Colonic mucosa (tissue), 4 donors: ENCODE measurements around the gene ARV1. TPM values are rescaled to one million over a fixed set of nuclear protein-coding genes. Genes with fewer than 3 reads are reported as not detected.
A peak's percentile ranks its signal among the peaks of the same experiment; 100 is the strongest.
"Not testable (repeated sequence)": the region's sequence is repeated elsewhere in the genome, so short reads cannot be mapped to it uniquely, and the experiment has no call there.

Source experiments
- DNase-seq: peaks from one replicate; pipeline ENCODE4 v3.0.0-alpha.2; 2020
- H3K27ac ChIP-seq: fragments of 200-600 bp; one replicate; pipeline ENCODE4 v1.8.0; 2021
- H3K27me3 ChIP-seq: fragments of 200-600 bp; one replicate; pipeline ENCODE4 v1.8.0; 2021
- H3K36me3 ChIP-seq: fragments of 200-600 bp; one replicate; pipeline ENCODE4 v1.8.0; 2021
- H3K4me1 ChIP-seq: fragments of 200-600 bp; one replicate; pipeline ENCODE4 v1.8.0; 2021; ENCODE audit warnings: mild to moderate bottlenecking
- H3K4me3 ChIP-seq: fragments of 200-600 bp; one replicate; pipeline ENCODE4 v1.8.0; 2021
- H3K9ac ChIP-seq, 2 donors: one replicate each; pipeline ENCODE4 v1.7.0; 2013; ENCODE audit warnings: control low read depth in 2 of 2, low read depth in 2 of 2, low read length in 2 of 2
- H3K9me3 ChIP-seq: fragments of 200-600 bp; one replicate; pipeline ENCODE4 v1.8.0; 2021
- intact Hi-C: fragments of 100-400 bp; cut with DNase I; formaldehyde crosslinking; loops from one replicate; pipeline ENCODE4 v1.14.1; 2022
- total RNA-seq, 2 donors: library from RNA; stranded (reverse); fragmentation: NEBNext Ultra II Directional in 1 of 2; extraction: Animal tissue kit (Norgen Biotek cat#: 25700) in 1 of 2; gene quantifications; one replicate each; pipeline ENCODE4 v1.2.1, GENCODE V29; 2021
- TF ChIP-seq, protein P1 (sequence below): fragments of 200-600 bp; IDR thresholded peaks from one replicate; pipeline ENCODE4 v1.8.0; 2022; ENCODE audit warnings: antibody characterized with exemption, mild to moderate bottlenecking
- donor health status: healthy.
- donor health status: DM: no; HTN: no; CAD: no.
- donor health status: DM: no; HTN: no; CAD: no.

The ARV1 gene
- total RNA-seq, 2 donors from 2014 or later, result 29.3 to 39.6 TPM

DNA sequence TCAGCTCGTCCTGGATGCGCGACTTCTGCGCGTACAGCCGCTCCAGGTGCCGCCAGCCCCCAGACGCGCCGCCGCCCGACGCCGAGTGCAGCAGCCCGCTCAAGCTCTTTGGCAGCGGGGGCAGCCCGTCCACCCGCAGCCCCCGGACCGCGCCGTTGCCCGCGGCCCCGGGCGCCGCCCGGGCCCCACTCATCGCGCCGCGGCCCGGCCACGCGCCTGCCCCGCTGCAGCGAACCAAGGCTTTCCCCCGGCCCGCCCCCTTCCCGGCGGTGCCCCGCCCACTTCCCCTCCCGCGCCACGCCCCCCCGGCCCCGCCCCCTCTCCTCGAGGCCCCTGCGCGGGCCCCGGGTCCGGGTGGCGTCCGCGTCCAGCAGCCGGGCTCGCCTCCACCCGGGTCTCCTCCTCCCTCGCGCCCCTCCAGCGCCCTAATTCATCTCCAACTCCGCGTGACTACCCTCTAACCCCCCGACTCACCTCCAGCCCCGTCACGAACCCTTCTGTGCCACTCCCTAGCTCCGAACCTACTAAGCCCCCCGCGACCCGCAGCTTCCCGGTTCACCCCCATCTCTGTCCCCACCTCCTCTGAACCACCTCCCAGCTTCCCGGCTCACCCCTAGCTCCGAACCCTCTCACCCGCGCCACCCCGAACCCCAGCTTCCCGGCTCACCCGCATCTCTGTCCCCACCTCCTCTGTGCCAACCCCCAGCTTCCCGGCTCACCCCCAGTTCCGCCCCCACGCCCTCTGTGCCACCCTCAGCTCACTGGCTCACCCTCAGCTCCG is 61.3 kb downstream of the ARV1 start, which contains the start of gene FAM89A:
Gene FAM89A, minus strand, starts transcription at position 236 of the 781 bp plus-strand sequence. Its CDS starts 43 bp downstream, at position 193.
- peak within 1 kb of the TSS; percentile 56 to 65 for H3K9ac ChIP-seq
- no peaks in the 10 kb centered on the region for H3K27me3 ChIP-seq
- DNase-seq, result peak; percentile 74
- H3K9me3 ChIP-seq, result no peaks in the 10 kb centered on the region
- no peak within 1 kb of the TSS for H3K27ac ChIP-seq
- H3K4me3 ChIP-seq, result peak within 1 kb of the TSS; percentile 81
- no peaks in the 10 kb centered on the region for H3K4me1 ChIP-seq
- no peaks in the 10 kb centered on the region for H3K36me3 ChIP-seq
- intact Hi-C loops, result no loop called here
- TF ChIP-seq, protein P1, sequence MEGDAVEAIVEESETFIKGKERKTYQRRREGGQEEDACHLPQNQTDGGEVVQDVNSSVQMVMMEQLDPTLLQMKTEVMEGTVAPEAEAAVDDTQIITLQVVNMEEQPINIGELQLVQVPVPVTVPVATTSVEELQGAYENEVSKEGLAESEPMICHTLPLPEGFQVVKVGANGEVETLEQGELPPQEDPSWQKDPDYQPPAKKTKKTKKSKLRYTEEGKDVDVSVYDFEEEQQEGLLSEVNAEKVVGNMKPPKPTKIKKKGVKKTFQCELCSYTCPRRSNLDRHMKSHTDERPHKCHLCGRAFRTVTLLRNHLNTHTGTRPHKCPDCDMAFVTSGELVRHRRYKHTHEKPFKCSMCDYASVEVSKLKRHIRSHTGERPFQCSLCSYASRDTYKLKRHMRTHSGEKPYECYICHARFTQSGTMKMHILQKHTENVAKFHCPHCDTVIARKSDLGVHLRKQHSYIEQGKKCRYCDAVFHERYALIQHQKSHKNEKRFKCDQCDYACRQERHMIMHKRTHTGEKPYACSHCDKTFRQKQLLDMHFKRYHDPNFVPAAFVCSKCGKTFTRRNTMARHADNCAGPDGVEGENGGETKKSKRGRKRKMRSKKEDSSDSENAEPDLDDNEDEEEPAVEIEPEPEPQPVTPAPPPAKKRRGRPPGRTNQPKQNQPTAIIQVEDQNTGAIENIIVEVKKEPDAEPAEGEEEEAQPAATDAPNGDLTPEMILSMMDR, result no peak

DNA sequence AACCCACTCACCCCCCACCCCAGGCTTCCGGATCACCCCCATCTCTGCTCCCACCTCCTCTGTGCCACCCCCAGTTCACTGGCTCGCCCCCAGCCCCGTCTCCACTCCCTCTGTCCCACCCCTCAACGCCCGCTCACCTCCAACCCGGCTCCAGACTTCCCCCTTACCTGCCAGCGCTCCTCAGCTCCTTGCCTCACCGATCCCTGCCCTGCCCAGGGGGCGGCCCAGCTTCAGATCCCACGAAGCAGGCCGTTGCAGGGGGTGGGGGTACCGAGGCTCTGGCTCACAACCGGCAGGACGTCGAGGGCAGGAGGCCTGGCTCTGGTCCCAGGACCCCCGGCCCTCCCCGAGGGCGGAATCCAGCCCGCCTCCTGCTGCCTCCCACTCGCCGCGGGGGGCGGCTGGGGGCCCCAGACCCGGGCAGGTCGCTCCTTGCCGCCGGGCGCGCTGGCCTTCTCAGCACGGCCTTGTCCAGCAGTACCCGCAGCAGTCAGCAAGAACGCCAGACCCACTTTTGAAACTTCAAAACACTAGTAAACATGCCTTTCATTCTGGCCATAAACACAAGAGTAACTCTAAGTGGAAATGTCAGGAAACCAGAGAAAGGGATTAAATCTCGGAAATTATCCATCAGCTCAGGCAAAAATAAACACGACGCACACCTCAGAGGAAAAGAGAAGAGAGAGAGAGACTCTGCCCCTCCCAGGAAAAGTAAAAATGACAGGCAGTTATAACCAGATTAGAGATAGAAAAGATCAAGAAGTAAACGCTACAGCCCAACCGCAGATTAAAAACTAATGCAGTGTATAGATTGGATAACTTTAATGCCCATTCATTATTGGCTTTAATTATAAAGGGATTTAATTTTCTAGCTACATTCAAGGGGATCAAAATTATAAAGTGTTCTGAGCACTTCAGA is 62.2 kb downstream of the ARV1 start:
- Histone ChIP-seq H3K36me3 (no peaks in the 10 kb centered on the region), H3K27ac (no peak overlapping the region), H3K4me3 (peak overlapping the region; percentile 38), H3K27me3 (no peaks in the 10 kb centered on the region), H3K4me1 (no peaks in the 10 kb centered on the region), H3K9ac (peak overlapping the region; percentile 46 to 65), H3K9me3 (no peaks in the 10 kb centered on the region)
- intact Hi-C loops, result no loop called here
- DNase-seq, result no peak
- TF ChIP-seq, protein P1, result no peak

DNA sequence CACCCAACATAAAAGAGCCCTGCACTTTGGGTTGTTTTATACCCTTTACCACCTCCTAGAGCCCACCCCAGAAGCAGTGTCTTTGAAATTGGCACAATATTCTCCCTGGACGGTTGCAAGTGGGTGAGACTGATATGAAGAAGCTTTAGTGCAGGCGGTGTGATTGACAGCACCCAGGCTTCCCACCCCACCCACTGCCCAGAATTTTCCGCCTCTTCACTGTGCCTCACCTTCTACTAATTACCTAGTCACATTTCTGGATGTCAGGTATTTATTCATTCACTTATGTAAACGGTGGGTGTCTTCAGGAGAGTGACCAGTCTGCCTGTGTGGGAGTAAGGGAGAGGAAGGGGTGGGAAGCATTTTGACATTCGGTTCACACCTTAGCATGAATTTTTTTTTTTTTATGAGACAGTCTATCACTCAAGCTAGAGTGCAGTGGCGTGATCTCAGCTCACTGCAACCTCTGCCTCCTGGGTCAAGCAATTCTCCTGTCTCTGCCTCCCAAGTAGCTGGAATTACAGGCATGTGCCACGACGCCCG is 62.9 kb downstream of the ARV1 start:
- no peak overlapping the region for H3K27ac ChIP-seq

DNA sequence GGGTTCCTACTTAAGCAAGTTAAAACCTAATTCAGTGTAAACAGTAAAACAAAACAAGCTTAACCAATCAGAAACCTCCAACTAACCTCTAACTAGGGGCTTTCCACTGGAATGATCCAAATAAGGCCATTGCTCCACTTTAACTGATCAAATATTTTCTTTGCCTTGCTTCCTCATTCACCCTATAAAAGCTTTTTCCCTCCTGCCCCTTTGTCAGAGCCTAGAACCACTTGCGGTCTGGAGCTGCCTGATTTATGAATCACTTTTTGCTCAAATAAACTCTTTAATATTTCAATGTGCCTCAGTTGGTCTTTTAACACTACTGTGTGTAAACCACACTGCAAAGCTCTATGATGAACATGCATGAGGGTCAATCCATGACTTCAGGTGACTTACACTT is 65.7 kb downstream of the ARV1 start:
- H3K36me3 ChIP-seq, result no peaks in the 10 kb centered on the region
- H3K4me3 ChIP-seq, result no peak overlapping the region
- intact Hi-C loops, result no loop called here
- no peak overlapping the region for H3K27ac ChIP-seq
- H3K4me1 ChIP-seq, result no peaks in the 10 kb centered on the region
- TF ChIP-seq, protein P1, result no peak
- no peak overlapping the region for H3K9ac ChIP-seq
- H3K27me3 ChIP-seq, result no peaks in the 10 kb centered on the region
- no peaks in the 10 kb centered on the region for H3K9me3 ChIP-seq
- DNase-seq, result no peak

More for the DNA sequence above, 62.9 kb downstream of the ARV1 start:
- Histone ChIP-seq H3K36me3 (no peaks in the 10 kb centered on the region), H3K9me3 (no peaks in the 10 kb centered on the region), H3K4me1 (no peaks in the 10 kb centered on the region), H3K9ac (no peak overlapping the region), H3K4me3 (no peak overlapping the region), H3K27me3 (no peaks in the 10 kb centered on the region)
- TF ChIP-seq, protein P1, result no peak
- DNase-seq, result no peak
- intact Hi-C loops, result no loop called here

DNA sequence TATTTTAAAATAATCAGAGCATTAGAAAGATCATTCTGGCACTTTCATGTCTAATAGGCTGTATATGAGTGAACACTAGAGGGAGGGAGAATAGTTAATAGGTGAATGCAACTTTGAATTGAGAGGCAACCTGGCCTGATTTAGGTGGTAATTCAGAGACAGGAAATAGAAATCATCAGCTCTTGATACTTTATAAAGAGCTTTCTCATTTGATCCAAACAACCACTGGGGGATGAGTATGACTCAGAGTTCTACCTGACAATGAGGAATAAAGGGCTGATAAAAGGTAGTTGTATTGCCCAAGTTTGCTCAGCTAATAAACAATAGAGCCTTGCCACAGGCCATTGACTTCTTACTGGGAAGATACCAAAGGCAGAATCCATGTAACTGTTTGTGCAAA is 66.4 kb downstream of the ARV1 start:
- intact Hi-C loops, result no loop called here

GRCh38 chr1:231045921-231046729 is 67.2 kb downstream of the ARV1 start:
- H3K36me3 ChIP-seq, DNase-seq, H3K9ac ChIP-seq, intact Hi-C loops, H3K27me3 ChIP-seq, H3K27ac ChIP-seq, H3K4me3 ChIP-seq, H3K9me3 ChIP-seq, H3K4me1 ChIP-seq: not testable (repeated sequence)

More for the DNA sequence above, 66.4 kb downstream of the ARV1 start:
- Histone ChIP-seq H3K9me3 (no peaks in the 10 kb centered on the region), H3K36me3 (no peaks in the 10 kb centered on the region), H3K27ac (no peak overlapping the region), H3K9ac (no peak overlapping the region), H3K4me3 (no peak overlapping the region), H3K4me1 (no peaks in the 10 kb centered on the region), H3K27me3 (no peaks in the 10 kb centered on the region)
- TF ChIP-seq, protein P1, result no peak
- DNase-seq, result no peak
